NCI-H2227 (cell line): ENCODE data around the gene OTUB1.
"Not testable (repeated sequence)": the region's sequence is repeated elsewhere in the genome, so short reads cannot be mapped to it uniquely, and the experiment has no call there.

Source experiments
- DNase-seq: peaks from one replicate; lab custom pipeline; 2025; ENCODE audit not compliant: unreplicated experiment; lab: John Stamatoyannopoulos, UW

The OTUB1 gene

DNA sequence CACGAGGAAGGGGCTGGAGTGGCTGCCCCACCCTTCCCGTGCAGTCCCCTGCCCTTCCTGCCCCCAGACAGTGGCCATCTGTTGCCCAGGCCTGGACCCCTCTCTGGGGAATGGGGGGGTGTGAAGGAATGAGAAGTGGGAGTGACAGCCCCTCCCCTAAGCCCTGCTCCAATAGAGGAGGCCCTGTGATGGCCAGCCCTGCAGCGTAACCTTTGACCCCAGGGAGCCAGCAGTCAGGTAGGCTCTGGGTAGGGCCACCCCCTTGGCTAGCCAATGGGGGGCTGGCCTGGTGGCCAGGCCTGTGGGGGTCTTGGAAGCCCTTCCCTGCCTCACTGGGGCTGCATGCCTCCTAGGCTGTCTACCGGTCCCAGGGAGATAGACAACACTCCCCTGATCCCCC lies 56.1 kb downstream of the OTUB1 start:
- DNase-seq = no peak

DNA sequence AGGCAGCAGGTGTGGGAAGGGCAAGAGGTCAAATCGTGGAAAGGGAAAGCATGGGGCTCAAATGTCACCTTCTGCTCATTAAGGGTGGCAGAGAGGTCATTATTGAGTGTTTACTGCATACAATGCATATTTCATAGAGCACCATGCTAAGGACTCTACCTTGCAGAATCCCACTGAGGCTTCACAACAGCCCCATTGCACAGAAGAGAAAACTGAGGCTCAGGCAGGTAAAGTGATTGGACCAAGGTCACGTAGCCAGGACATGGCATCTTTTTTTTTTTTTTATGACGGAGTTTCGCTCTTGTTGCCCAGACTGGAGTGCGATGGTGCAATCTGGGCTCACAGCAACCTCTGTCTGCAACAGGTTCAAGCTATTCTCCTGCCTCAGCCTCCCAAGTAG lies 57.3 kb downstream of the OTUB1 start:
- DNase-seq = no peak

- DNase-seq = peak; percentile 84
Measured at GRCh38 chr11:64044730-64045393, 58.6 kb downstream of the OTUB1 start.

DNA sequence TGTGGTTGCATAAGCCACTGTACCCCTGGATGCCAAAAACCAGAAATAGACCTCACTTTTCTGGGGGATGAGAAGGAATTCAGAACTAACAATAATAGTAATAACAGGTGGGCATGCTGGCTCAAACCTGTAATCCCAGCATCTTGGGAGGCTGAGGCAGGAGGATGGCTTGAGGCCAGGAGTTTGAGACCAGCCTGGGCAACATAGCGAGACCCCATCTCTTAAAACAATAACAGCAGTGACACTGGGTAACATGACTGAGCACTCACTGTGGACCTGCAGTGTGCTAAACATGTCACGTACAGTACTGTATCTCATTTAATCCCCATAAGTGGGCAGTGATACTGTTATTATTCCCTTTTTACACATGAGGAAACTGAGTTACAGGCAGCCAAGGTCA lies 59.5 kb downstream of the OTUB1 start:
- no peak for DNase-seq

GRCh38 chr11:64047373-64047772 lies 61.1 kb downstream of the OTUB1 start:
- not testable (repeated sequence) for DNase-seq
